SK-N-SH treated with all-trans-retinoic acid at 6 μM for 48 hours (cell line): Measurements from ENCODE around the gene CHMP1B.

Experiments
- ARNTL ChIP-seq: fragments of 450-650 bp; formaldehyde crosslinking; IDR thresholded peaks from 2 replicates; pipeline ENCODE4 v1.5.0; 2020; ENCODE audit warnings: low read depth, mild to moderate bottlenecking, moderate library complexity, borderline replicate concordance
- CREB5 ChIP-seq: fragments of 250-450 bp; sonication (Bioruptor Pico); IDR thresholded peaks from 2 replicates; pipeline ENCODE4 v1.5.1; 2020; ENCODE audit warnings: low read depth, mild to moderate bottlenecking, moderate library complexity
- CSRNP3 ChIP-seq: fragments of 250-450 bp; sonication (Bioruptor Pico); IDR thresholded peaks from 2 replicates; pipeline ENCODE4 v1.5.1; 2021; ENCODE audit warnings: mild to moderate bottlenecking, moderate library complexity
- OSR1 ChIP-seq: fragments of 250-450 bp; sonication (Bioruptor Pico); IDR thresholded peaks from 2 replicates; pipeline ENCODE4 v1.8.0; 2022; ENCODE audit warnings: moderate library complexity, mild to moderate bottlenecking, inconsistent platforms
- PATZ1 ChIP-seq: fragments of 250-450 bp; sonication (Bioruptor Pico); IDR thresholded peaks from 2 replicates; pipeline ENCODE4 v1.8.0; 2020; ENCODE audit warnings: mild to moderate bottlenecking, moderate library complexity, borderline replicate concordance
- POU6F1 ChIP-seq: fragments of 250-450 bp; sonication (Bioruptor Pico); IDR thresholded peaks from 2 replicates; pipeline ENCODE4 v1.8.0; 2021; ENCODE audit warnings: low read depth, mild to moderate bottlenecking, moderate library complexity, borderline replicate concordance
- RARB ChIP-seq: fragments of 250-450 bp; sonication (Bioruptor Pico); IDR thresholded peaks from 2 replicates; pipeline ENCODE4 v1.8.0; 2021; ENCODE audit warnings: mild to moderate bottlenecking, moderate library complexity
- SNAI2 ChIP-seq: fragments of 250-450 bp; sonication (Bioruptor Pico); IDR thresholded peaks from 2 replicates; pipeline ENCODE4 v1.5.0; 2020; ENCODE audit warnings: mild to moderate bottlenecking, moderate library complexity
- ZFP3 ChIP-seq: fragments of 250-450 bp; sonication (Bioruptor Pico); IDR thresholded peaks from 2 replicates; pipeline ENCODE4 v1.5.0; 2020; ENCODE audit warnings: mild to moderate bottlenecking, moderate library complexity
- ZFP30 ChIP-seq: fragments of 450-650 bp; formaldehyde crosslinking; IDR thresholded peaks from 2 replicates; pipeline ENCODE4 v1.5.0; 2022; ENCODE audit warnings: mild to moderate bottlenecking, moderate library complexity
- ZNF8 ChIP-seq: fragments of 450-650 bp; formaldehyde crosslinking; IDR thresholded peaks from 2 replicates; pipeline ENCODE4 v1.5.0; 2020; ENCODE audit warnings: mild to moderate bottlenecking, moderate library complexity

- TF ChIP-seq OSR1 (CRISPR knock-in tag) = no peak
- no peak for TF ChIP-seq CREB5
- no peak for TF ChIP-seq PATZ1
- TF ChIP-seq POU6F1 (CRISPR knock-in tag) = no peak
- no peak for TF ChIP-seq ARNTL (CRISPR knock-in tag)
- TF ChIP-seq CSRNP3 = no peak
- TF ChIP-seq RARB (CRISPR knock-in tag) = no peak
- TF ChIP-seq ZFP3 (CRISPR knock-in tag) = no peak
- TF ChIP-seq ZFP30 (CRISPR knock-in tag) = no peak
- TF ChIP-seq ZNF8 = no peak
- TF ChIP-seq SNAI2 (CRISPR knock-in tag) = no peak
These were observed 34.2 kb downstream of the CHMP1B start for GRCh38 chr18:11885278-11885947.
